PC-3 (cell line): Measurements from ENCODE around the gene DHRS4. TPM values are rescaled to one million over a fixed set of nuclear protein-coding genes. Genes with fewer than 3 reads are reported as not detected.
"Not testable (repeated sequence)": the region's sequence is repeated elsewhere in the genome, so short reads cannot be mapped to it uniquely, and the experiment has no call there.

Experiments used
- ATAC-seq: fragments of 200-7000 bp; cut with Tn5 transposase; 2 replicates; pipeline ENCODE4 v1.9.1; 2020; ENCODE audit warnings: mild to moderate bottlenecking, moderate library complexity
- BruUV-seq: library from RNA; stranded (reverse); fragments of 400-500 nt; replicated peaks from 2 replicates; lab custom pipeline; 2021; lab: Mats Ljungman, UMichigan
- CTCF ChIA-PET: fragments of 300-600 bp; sonication (Branson Sonifier 250); formaldehyde crosslinking; loops from one replicate; lab custom pipeline; 2022; ENCODE audit warnings: antibody characterized with exemption; lab: Charles Lee
- POLR2A ChIA-PET: fragments of 300-600 bp; sonication (Branson Sonifier 250); formaldehyde crosslinking; loops from one replicate; lab custom pipeline; 2022; ENCODE audit warnings: antibody characterized with exemption; ENCODE audit not compliant: unreplicated experiment; lab: Charles Lee
- DNase-seq: peaks from one replicate; pipeline ENCODE4 v3.0.0-alpha.2; 2015
- H2AFZ ChIP-seq: fragments of 300-600 bp; sonication (generic); 2 replicates; pipeline ENCODE4 v1.6.0; 2016; ENCODE audit warnings: antibody characterized with exemption, low read length
- H3F3A ChIP-seq: fragments of 300-600 bp; sonication (generic); one replicate; pipeline ENCODE4 v1.6.0; 2017; ENCODE audit warnings: antibody characterized with exemption, low read length, control low read depth, mild to moderate bottlenecking; ENCODE audit not compliant: unreplicated experiment
- H3K27ac ChIP-seq: fragments of 300-600 bp; sonication (generic); 2 replicates; pipeline ENCODE4 v1.5.1; 2016; ENCODE audit warnings: mild to moderate bottlenecking, low read length
- H3K27me3 ChIP-seq: fragments of 300-600 bp; sonication (generic); 2 replicates; pipeline ENCODE4 v1.6.1; 2016; ENCODE audit warnings: low read length, mixed read lengths
- H3K36me3 ChIP-seq: fragments of 300-600 bp; sonication (generic); 2 replicates; pipeline ENCODE4 v1.6.1; 2016; ENCODE audit warnings: low read depth, mixed run types, low read length, mixed read lengths
- H3K4me1 ChIP-seq: fragments of 300-600 bp; sonication (generic); 2 replicates; pipeline ENCODE4 v1.5.1; 2016; ENCODE audit warnings: low read length; ENCODE audit not compliant: insufficient read depth
- H3K4me2 ChIP-seq: fragments of 300-600 bp; sonication (generic); 2 replicates; pipeline ENCODE4 v1.6.0; 2016; ENCODE audit warnings: low read length
- H3K4me3 ChIP-seq: fragments of 300-600 bp; sonication (generic); 2 replicates; pipeline ENCODE4 v1.5.1; 2016; ENCODE audit warnings: mild to moderate bottlenecking, low read length, mixed read lengths
- H3K79me2 ChIP-seq: fragments of 300-600 bp; sonication (generic); 2 replicates; pipeline ENCODE4 v1.6.1; 2017; ENCODE audit warnings: low read length, mixed read lengths
- H3K9ac ChIP-seq: fragments of 300-600 bp; sonication (generic); 2 replicates; pipeline ENCODE4 v1.6.0; 2016; ENCODE audit warnings: mild to moderate bottlenecking, low read length
- H3K9me2 ChIP-seq: fragments of 300-600 bp; sonication (generic); replicated peaks from 2 replicates; pipeline ENCODE4 v1.6.1; 2016; ENCODE audit warnings: mixed run types, low read length, mixed read lengths
- H3K9me3 ChIP-seq: fragments of 300-600 bp; sonication (generic); 2 replicates; pipeline ENCODE4 v1.6.1; 2016; ENCODE audit warnings: low read length, mixed read lengths
- H4K20me1 ChIP-seq: fragments of 300-600 bp; sonication (generic); 2 replicates; pipeline ENCODE4 v1.6.1; 2016; ENCODE audit warnings: low read length, mixed read lengths
- CTCF ChIP-seq: fragments of 300-600 bp; sonication (generic); conservative IDR thresholded peaks from 2 replicates; pipeline ENCODE4 v1.5.1; 2017; ENCODE audit warnings: antibody characterized with exemption, low read depth, mild to moderate bottlenecking, low read length
- EZH2 ChIP-seq: fragments of 300-600 bp; sonication (generic); IDR thresholded peaks from one replicate; pipeline ENCODE4 v1.6.1; 2017; ENCODE audit warnings: antibody characterized with exemption, mild to moderate bottlenecking, low read length; ENCODE audit not compliant: unreplicated experiment
- EZH2phosphoT487 ChIP-seq: fragments of 300-600 bp; sonication (generic); IDR thresholded peaks from 2 replicates; pipeline ENCODE4 v1.6.1; 2018; ENCODE audit warnings: mild to moderate bottlenecking, antibody characterized with exemption, low read length, borderline replicate concordance
- intact Hi-C: fragments of 100-400 bp; cut with micrococcal nuclease; formaldehyde crosslinking; loops from 2 replicates; pipeline ENCODE4 v1.9.0; 2023
- total RNA-seq: library from RNA; depleted of rRNA; stranded (reverse); fragments of >200 nt; gene quantifications from 2 replicates; pipeline ENCODE4 v1.2.3, GENCODE V29; 2014

Gene DHRS4
- total RNA-seq, 1 experiment from 2014 or later = 108 TPM

DNA sequence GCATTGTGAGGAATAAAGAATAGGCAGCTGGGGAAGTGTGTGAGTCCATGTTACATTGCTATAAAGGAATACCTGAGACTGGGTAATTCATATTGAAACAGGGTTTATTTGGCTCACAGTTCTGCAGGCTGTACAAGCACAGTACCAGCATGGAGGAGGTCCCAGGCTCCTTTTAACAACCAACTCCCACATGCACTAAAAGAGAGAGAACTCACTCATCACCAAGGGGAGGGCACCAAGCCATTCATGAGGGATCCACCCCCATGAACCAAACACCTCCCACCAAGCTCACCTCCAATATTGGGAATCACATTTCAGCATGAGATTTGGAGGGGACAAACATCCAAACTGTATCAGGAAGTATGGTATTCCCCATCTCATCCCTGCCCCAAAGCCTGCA lies 11.9 kb upstream of the DHRS4 start:
- 0 out of 2 replicates have a peak, but pooled peaks cover 2% of the 10 kb centered on the region for H3K36me3 ChIP-seq
- ATAC-seq (no peak), DNase-seq (no peak)
- no peak overlapping the region for H3K27ac ChIP-seq
- no peak overlapping the region for H3K4me3 ChIP-seq
- CTCF ChIA-PET = no interaction called here
- no peak overlapping the region for H3K4me2 ChIP-seq
- no peaks in the 10 kb centered on the region for H3K79me2 ChIP-seq
- no TSS peak for BruUV-seq
- POLR2A ChIA-PET = no interaction called here
- no peaks in the 10 kb centered on the region for H3K27me3 ChIP-seq
- no peaks in the 10 kb centered on the region for H4K20me1 ChIP-seq
- no peaks in the 10 kb centered on the region for H3F3A ChIP-seq
- H3K9ac ChIP-seq = no peak overlapping the region
- no peaks in the 10 kb centered on the region for H3K9me2 ChIP-seq
- intact Hi-C loops = no loop called here
- no peak overlapping the region for H2AFZ ChIP-seq
- no peak for TF ChIP-seq CTCF
- TF ChIP-seq EZH2 = no peak
- no peak for TF ChIP-seq EZH2phosphoT487
- no peaks in the 10 kb centered on the region for H3K4me1 ChIP-seq
- H3K9me3 ChIP-seq = no peaks in the 10 kb centered on the region

GRCh38 chr14:23942587-23942986 lies 11.0 kb upstream of the DHRS4 start:
- Histone ChIP-seq H3K79me2 (no peaks in the 10 kb centered on the region), H4K20me1 (no peaks in the 10 kb centered on the region), H3K27ac (no peak overlapping the region), H3K9me3 (no peaks in the 10 kb centered on the region), H3K4me2 (no peak overlapping the region), H3K27me3 (no peaks in the 10 kb centered on the region), H3K9ac (no peak overlapping the region), H3K4me1 (no peaks in the 10 kb centered on the region), H3K36me3 (0 out of 2 replicates have a peak, but pooled peaks cover 2% of the 10 kb centered on the region), H2AFZ (no peak overlapping the region), H3F3A (no peaks in the 10 kb centered on the region), H3K4me3 (no peak overlapping the region), H3K9me2 (no peaks in the 10 kb centered on the region)
- ChIA-PET POLR2A (no interaction called here), CTCF (no interaction called here)
- DNase-seq = no peak
- no peak for ATAC-seq
- intact Hi-C loops = no loop called here
- no TSS peak for BruUV-seq
- TF ChIP-seq EZH2phosphoT487 = no peak

- H3K36me3 ChIP-seq, ATAC-seq, BruUV-seq, H3K4me2 ChIP-seq, H3K79me2 ChIP-seq, H3K4me3 ChIP-seq, H3K9me3 ChIP-seq, H3K9me2 ChIP-seq, H3K9ac ChIP-seq, H2AFZ ChIP-seq, H3K27me3 ChIP-seq, intact Hi-C loops, H4K20me1 ChIP-seq, DNase-seq, H3F3A ChIP-seq, H3K4me1 ChIP-seq, POLR2A ChIA-PET, H3K27ac ChIP-seq, CTCF ChIA-PET: not testable (repeated sequence)
Measured at GRCh38 chr14:23949069-23949468, 4.5 kb upstream of the DHRS4 start.
